C4-2B (cell line): ENCODE measurements around the gene LAMA5.

Experiments used
- H3K27ac ChIP-seq: fragments of 450-650 bp; 2 replicates; pipeline ENCODE4 v1.5.1; 2017
- CTCF ChIP-seq: fragments of 450-650 bp; conservative IDR thresholded peaks from 2 replicates; pipeline ENCODE4 v1.5.1; 2017; ENCODE audit warnings: mild to moderate bottlenecking
- ZFX ChIP-seq: fragments of 450-650 bp; IDR thresholded peaks from 2 replicates; pipeline ENCODE4 v1.6.1; 2017

The LAMA5 gene

GRCh38 chr20:62318400-62319345, 48.4 kb downstream of the LAMA5 start:
- TF ChIP-seq ZFX: no peak
- no peak for TF ChIP-seq CTCF
- 0 out of 2 replicates have a peak overlapping the region, but pooled peaks have one; percentile 0 for H3K27ac ChIP-seq

GRCh38 chr20:62317167-62317655, 49.9 kb downstream of the LAMA5 start:
- no peak overlapping the region for H3K27ac ChIP-seq
- TF ChIP-seq ZFX (no peak), CTCF (no peak)

GRCh38 chr20:62316331-62317166, 50.6 kb downstream of the LAMA5 start:
- TF ChIP-seq CTCF (no peak), ZFX (no peak)
- H3K27ac ChIP-seq: no peak overlapping the region

- no peak overlapping the region for H3K27ac ChIP-seq
- TF ChIP-seq ZFX (no peak), CTCF (no peak)
Observed at GRCh38 chr20:62315773-62316172, 51.3 kb downstream of the LAMA5 start.

- H3K27ac ChIP-seq: no peak overlapping the region
- TF ChIP-seq ZFX: no peak
- no peak for TF ChIP-seq CTCF
Observed at GRCh38 chr20:62314711-62315302, 52.3 kb downstream of the LAMA5 start.

DNA sequence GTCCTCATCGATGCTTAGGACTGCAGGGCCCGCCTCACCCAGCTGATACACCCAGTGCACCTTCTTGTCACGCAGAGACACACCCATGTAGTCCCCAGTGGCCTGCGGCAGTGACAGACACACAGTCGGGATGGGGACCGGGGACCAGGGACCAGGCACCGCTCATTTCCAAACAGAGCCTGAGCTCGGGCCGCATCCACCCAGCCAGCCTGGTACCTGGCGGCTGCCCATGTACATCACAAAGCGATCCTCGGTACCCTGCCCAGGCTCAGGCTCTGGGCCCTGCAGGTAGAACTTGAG, 52.8 kb downstream of the LAMA5 start:
- no peak for TF ChIP-seq CTCF
- no peak for TF ChIP-seq ZFX
- H3K27ac ChIP-seq: no peak overlapping the region
